ENCODE data around the gene AMDHD2.
"Not testable (repeated sequence)": the region's sequence is repeated elsewhere in the genome, so short reads cannot be mapped to it uniquely, and the experiment has no call there.

AMDHD2 gene

GRCh38 chr16:2567506-2567905, 47.3 kb downstream of the AMDHD2 start:
- DNase-seq, result not testable (repeated sequence)

- not testable (repeated sequence) for DNase-seq
Observed at GRCh38 chr16:2568573-2568972, 48.4 kb downstream of the AMDHD2 start.

- DNase-seq, result not testable (repeated sequence)
Observed at GRCh38 chr16:2572704-2573103, 52.5 kb downstream of the AMDHD2 start.

GRCh38 chr16:2575839-2576238, 55.7 kb downstream of the AMDHD2 start:
- not testable (repeated sequence) for DNase-seq

- not testable (repeated sequence) for DNase-seq
Observed at GRCh38 chr16:2577044-2577443, 56.9 kb downstream of the AMDHD2 start.

GRCh38 chr16:2578905-2579304, 58.7 kb downstream of the AMDHD2 start:
- DNase-seq, result not testable (repeated sequence)

GRCh38 chr16:2580143-2580542, 60.0 kb downstream of the AMDHD2 start:
- DNase-seq, result not testable (repeated sequence)

- DNase-seq, result not testable (repeated sequence)
Observed at GRCh38 chr16:2580818-2581217, 60.6 kb downstream of the AMDHD2 start.

All from anterior cingulate cortex (tissue), 58 donors.